PC-3 (cell line): ENCODE data around the gene TACC2. TPM values are rescaled to one million over a fixed set of nuclear protein-coding genes. Genes with fewer than 3 reads are reported as not detected.
"Not testable (repeated sequence)": the region's sequence is repeated elsewhere in the genome, so short reads cannot be mapped to it uniquely, and the experiment has no call there.

Experiments used
- ATAC-seq: fragments of 200-7000 bp; cut with Tn5 transposase; 2 replicates; pipeline ENCODE4 v1.9.1; 2020; ENCODE audit warnings: mild to moderate bottlenecking, moderate library complexity
- BruUV-seq: library from RNA; stranded (reverse); fragments of 400-500 nt; replicated peaks from 2 replicates; lab custom pipeline; 2021; lab: Mats Ljungman, UMichigan
- CTCF ChIA-PET: fragments of 300-600 bp; sonication (Branson Sonifier 250); formaldehyde crosslinking; loops from one replicate; lab custom pipeline; 2022; ENCODE audit warnings: antibody characterized with exemption; lab: Charles Lee
- POLR2A ChIA-PET: fragments of 300-600 bp; sonication (Branson Sonifier 250); formaldehyde crosslinking; loops from one replicate; lab custom pipeline; 2022; ENCODE audit warnings: antibody characterized with exemption; ENCODE audit not compliant: unreplicated experiment; lab: Charles Lee
- DNase-seq: peaks from one replicate; pipeline ENCODE4 v3.0.0-alpha.2; 2015
- H2AFZ ChIP-seq: fragments of 300-600 bp; sonication (generic); 2 replicates; pipeline ENCODE4 v1.6.0; 2016; ENCODE audit warnings: antibody characterized with exemption, low read length
- H3F3A ChIP-seq: fragments of 300-600 bp; sonication (generic); one replicate; pipeline ENCODE4 v1.6.0; 2017; ENCODE audit warnings: antibody characterized with exemption, low read length, control low read depth, mild to moderate bottlenecking; ENCODE audit not compliant: unreplicated experiment
- H3K27ac ChIP-seq: fragments of 300-600 bp; sonication (generic); 2 replicates; pipeline ENCODE4 v1.5.1; 2016; ENCODE audit warnings: mild to moderate bottlenecking, low read length
- H3K27me3 ChIP-seq: fragments of 300-600 bp; sonication (generic); 2 replicates; pipeline ENCODE4 v1.6.1; 2016; ENCODE audit warnings: low read length, mixed read lengths
- H3K36me3 ChIP-seq: fragments of 300-600 bp; sonication (generic); 2 replicates; pipeline ENCODE4 v1.6.1; 2016; ENCODE audit warnings: low read depth, mixed run types, low read length, mixed read lengths
- H3K4me1 ChIP-seq: fragments of 300-600 bp; sonication (generic); 2 replicates; pipeline ENCODE4 v1.5.1; 2016; ENCODE audit warnings: low read length; ENCODE audit not compliant: insufficient read depth
- H3K4me2 ChIP-seq: fragments of 300-600 bp; sonication (generic); 2 replicates; pipeline ENCODE4 v1.6.0; 2016; ENCODE audit warnings: low read length
- H3K4me3 ChIP-seq: fragments of 300-600 bp; sonication (generic); 2 replicates; pipeline ENCODE4 v1.5.1; 2016; ENCODE audit warnings: mild to moderate bottlenecking, low read length, mixed read lengths
- H3K79me2 ChIP-seq: fragments of 300-600 bp; sonication (generic); 2 replicates; pipeline ENCODE4 v1.6.1; 2017; ENCODE audit warnings: low read length, mixed read lengths
- H3K9ac ChIP-seq: fragments of 300-600 bp; sonication (generic); 2 replicates; pipeline ENCODE4 v1.6.0; 2016; ENCODE audit warnings: mild to moderate bottlenecking, low read length
- H3K9me2 ChIP-seq: fragments of 300-600 bp; sonication (generic); replicated peaks from 2 replicates; pipeline ENCODE4 v1.6.1; 2016; ENCODE audit warnings: mixed run types, low read length, mixed read lengths
- H3K9me3 ChIP-seq: fragments of 300-600 bp; sonication (generic); 2 replicates; pipeline ENCODE4 v1.6.1; 2016; ENCODE audit warnings: low read length, mixed read lengths
- H4K20me1 ChIP-seq: fragments of 300-600 bp; sonication (generic); 2 replicates; pipeline ENCODE4 v1.6.1; 2016; ENCODE audit warnings: low read length, mixed read lengths
- EZH2 ChIP-seq: fragments of 300-600 bp; sonication (generic); IDR thresholded peaks from one replicate; pipeline ENCODE4 v1.6.1; 2017; ENCODE audit warnings: antibody characterized with exemption, mild to moderate bottlenecking, low read length; ENCODE audit not compliant: unreplicated experiment
- EZH2phosphoT487 ChIP-seq: fragments of 300-600 bp; sonication (generic); IDR thresholded peaks from 2 replicates; pipeline ENCODE4 v1.6.1; 2018; ENCODE audit warnings: mild to moderate bottlenecking, antibody characterized with exemption, low read length, borderline replicate concordance
- intact Hi-C: fragments of 100-400 bp; cut with micrococcal nuclease; formaldehyde crosslinking; loops from 2 replicates; pipeline ENCODE4 v1.9.0; 2023
- total RNA-seq: library from RNA; depleted of rRNA; stranded (reverse); fragments of >200 nt; gene quantifications from 2 replicates; pipeline ENCODE4 v1.2.3, GENCODE V29; 2014
- TF ChIP-seq, protein P1 (sequence below): fragments of 300-600 bp; sonication (generic); conservative IDR thresholded peaks from 2 replicates; pipeline ENCODE4 v1.5.1; 2017; ENCODE audit warnings: antibody characterized with exemption, low read depth, mild to moderate bottlenecking, low read length

TACC2 gene
- total RNA-seq, 1 experiment from 2014 or later = 31.7 TPM

DNA sequence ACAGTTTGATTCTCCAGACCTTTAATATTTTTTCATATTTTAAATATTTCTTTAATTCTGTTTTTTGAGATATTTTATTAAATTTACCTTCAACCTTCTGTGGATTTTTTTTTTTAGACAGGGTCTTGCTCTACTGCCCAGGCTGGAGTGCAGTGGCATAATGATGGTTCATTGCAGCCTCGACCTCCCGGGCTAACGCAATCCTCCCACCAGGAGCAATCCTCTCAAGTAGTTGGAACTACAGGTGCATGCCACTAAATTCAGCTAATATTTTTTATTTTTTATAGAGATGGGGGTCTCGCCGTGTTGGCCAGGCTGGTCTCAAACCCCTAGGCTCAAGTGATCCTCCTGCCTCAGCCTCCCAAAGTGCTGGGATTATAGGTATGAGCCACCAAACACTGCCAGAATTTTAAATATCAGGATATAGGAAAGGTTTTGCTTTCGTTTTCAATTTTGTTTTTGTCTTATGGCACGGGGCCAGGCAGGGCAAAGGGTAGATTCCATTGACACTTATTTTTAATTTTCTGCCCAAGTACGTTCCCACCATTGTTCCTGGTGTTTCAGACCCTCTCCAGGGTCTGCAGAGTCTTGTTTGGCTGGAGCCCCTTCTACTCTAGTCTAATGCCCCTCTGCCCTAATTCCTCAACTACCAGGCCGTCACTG, 1.2 kb downstream of the TACC2 start:
- ATAC-seq (no peak), DNase-seq (no peak)
- no peak overlapping the region for H3K27ac ChIP-seq
- no peak overlapping the region for H3K9ac ChIP-seq
- H3K9me3 ChIP-seq = no peaks in the 10 kb centered on the region
- CTCF ChIA-PET = no interaction called here
- H3K4me1 ChIP-seq = peaks cover 21% of the 10 kb centered on the region
- H3K9me2 ChIP-seq = no peaks in the 10 kb centered on the region
- POLR2A ChIA-PET = no interaction called here
- no peaks in the 10 kb centered on the region for H3K36me3 ChIP-seq
- TF ChIP-seq, protein P1, sequence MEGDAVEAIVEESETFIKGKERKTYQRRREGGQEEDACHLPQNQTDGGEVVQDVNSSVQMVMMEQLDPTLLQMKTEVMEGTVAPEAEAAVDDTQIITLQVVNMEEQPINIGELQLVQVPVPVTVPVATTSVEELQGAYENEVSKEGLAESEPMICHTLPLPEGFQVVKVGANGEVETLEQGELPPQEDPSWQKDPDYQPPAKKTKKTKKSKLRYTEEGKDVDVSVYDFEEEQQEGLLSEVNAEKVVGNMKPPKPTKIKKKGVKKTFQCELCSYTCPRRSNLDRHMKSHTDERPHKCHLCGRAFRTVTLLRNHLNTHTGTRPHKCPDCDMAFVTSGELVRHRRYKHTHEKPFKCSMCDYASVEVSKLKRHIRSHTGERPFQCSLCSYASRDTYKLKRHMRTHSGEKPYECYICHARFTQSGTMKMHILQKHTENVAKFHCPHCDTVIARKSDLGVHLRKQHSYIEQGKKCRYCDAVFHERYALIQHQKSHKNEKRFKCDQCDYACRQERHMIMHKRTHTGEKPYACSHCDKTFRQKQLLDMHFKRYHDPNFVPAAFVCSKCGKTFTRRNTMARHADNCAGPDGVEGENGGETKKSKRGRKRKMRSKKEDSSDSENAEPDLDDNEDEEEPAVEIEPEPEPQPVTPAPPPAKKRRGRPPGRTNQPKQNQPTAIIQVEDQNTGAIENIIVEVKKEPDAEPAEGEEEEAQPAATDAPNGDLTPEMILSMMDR = no peak
- BruUV-seq = no TSS peak
- H4K20me1 ChIP-seq = no peaks in the 10 kb centered on the region
- intact Hi-C loops = no loop called here
- no peak overlapping the region for H3K4me2 ChIP-seq
- H3F3A ChIP-seq = no peaks in the 10 kb centered on the region
- no peak overlapping the region for H2AFZ ChIP-seq
- no peaks in the 10 kb centered on the region for H3K27me3 ChIP-seq
- H3K79me2 ChIP-seq = no peaks in the 10 kb centered on the region
- H3K4me3 ChIP-seq = no peak overlapping the region

DNA sequence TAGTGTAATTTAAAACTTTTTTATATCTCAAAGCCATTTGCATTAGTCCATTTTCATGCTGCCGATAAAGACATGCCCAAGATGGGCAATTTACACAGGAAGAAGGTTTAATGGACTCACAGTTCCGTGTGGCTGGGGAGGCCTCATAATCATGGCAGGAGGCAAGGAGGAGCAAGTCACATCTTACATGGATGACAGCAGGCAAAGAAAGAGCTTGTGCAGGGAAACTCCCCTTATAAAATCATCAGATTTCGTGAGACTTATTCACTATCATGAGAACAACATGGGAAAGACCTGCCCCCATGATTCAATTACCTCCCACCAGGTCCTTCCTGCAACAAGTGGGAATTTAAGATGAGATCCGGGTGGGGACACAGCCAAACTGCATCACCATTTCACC, 2.8 kb downstream of the TACC2 start:
- peaks cover 36% of the 10 kb centered on the region for H3K4me1 ChIP-seq
- H3F3A ChIP-seq, H3K27me3 ChIP-seq, H4K20me1 ChIP-seq, H3K4me3 ChIP-seq, H3K4me2 ChIP-seq, H3K79me2 ChIP-seq, H3K9me2 ChIP-seq, H3K36me3 ChIP-seq, intact Hi-C loops, H3K9me3 ChIP-seq, ATAC-seq, POLR2A ChIA-PET, DNase-seq, BruUV-seq, H2AFZ ChIP-seq, CTCF ChIA-PET, H3K9ac ChIP-seq, H3K27ac ChIP-seq: not testable (repeated sequence)

DNA sequence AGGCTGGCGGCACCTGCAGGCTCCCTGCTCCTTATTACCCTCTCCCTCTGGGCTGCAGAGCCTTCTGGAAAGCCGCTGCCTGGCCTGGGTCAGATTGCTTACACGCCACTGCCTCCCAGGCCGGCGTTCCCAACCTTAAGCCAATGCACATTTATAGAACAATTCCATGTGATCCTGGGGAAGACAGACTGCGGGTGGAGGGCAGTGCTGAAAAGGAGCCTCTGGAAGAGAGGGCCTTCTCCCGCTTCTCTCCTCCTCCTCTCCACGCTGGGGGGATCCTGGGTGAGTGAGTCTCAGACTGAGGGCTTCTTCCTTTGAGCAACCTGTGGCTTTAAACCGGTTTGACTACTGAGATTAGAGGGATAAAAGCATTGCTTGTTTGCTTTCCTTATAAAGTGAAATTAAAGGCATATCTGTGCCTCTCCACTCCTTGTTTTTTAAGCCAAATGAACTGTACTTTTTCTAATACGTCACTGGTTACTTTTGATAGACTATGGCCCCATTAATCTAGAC, 5.5 kb downstream of the TACC2 start:
- ChIA-PET POLR2A (no interaction called here), CTCF (no interaction called here)
- no peaks in the 10 kb centered on the region for H3K27me3 ChIP-seq
- TF ChIP-seq, protein P1 = no peak
- no peak for TF ChIP-seq EZH2phosphoT487
- TF ChIP-seq EZH2 = no peak
- DNase-seq = peak; percentile 76
- H3K79me2 ChIP-seq = no peaks in the 10 kb centered on the region
- H3K36me3 ChIP-seq = no peaks in the 10 kb centered on the region
- peak overlapping the region; percentile 77 for H3K4me2 ChIP-seq
- H3K4me3 ChIP-seq = peak overlapping the region; percentile 34; the same call in 1 of the 2 replicates
- no peaks in the 10 kb centered on the region for H3F3A ChIP-seq
- peaks cover 31% of the 10 kb centered on the region for H3K4me1 ChIP-seq
- intact Hi-C loops = loop anchor here (1.0 kb wide), 1 partner anchor 23 kb away; no protein-coding TSS in a partner anchor
- H4K20me1 ChIP-seq = no peaks in the 10 kb centered on the region
- H2AFZ ChIP-seq = peak overlapping the region; percentile 69
- H3K27ac ChIP-seq = peak overlapping the region; percentile 92
- H3K9me2 ChIP-seq = no peaks in the 10 kb centered on the region
- H3K9me3 ChIP-seq = no peaks in the 10 kb centered on the region
- no TSS peak for BruUV-seq
- ATAC-seq = peak; percentile 73
- peak overlapping the region; percentile 66 for H3K9ac ChIP-seq
